Endothelial cell of umbilical vein (primary cell): ENCODE data around the gene MARK3. TPM values are rescaled to one million over a fixed set of nuclear protein-coding genes. Genes with fewer than 3 reads are reported as not detected.

Experiments
- BruUV-seq: library from RNA; stranded (reverse); fragments of 400-500 nt; replicated peaks from 2 replicates; lab custom pipeline; 2021; lab: Mats Ljungman, UMichigan
- CTCF ChIA-PET: fragments of 300-600, 350-600 bp; sonication (Branson Sonifier 250); formaldehyde crosslinking; loops from one replicate; lab custom pipeline; 2021; ENCODE audit warnings: antibody characterized with exemption, inconsistent platforms; lab: Charles Lee
- POLR2A ChIA-PET: fragments of 300-600, 350-600 bp; sonication (Branson Sonifier 250); formaldehyde crosslinking; loops from one replicate; lab custom pipeline; 2021; ENCODE audit warnings: antibody characterized with exemption, inconsistent platforms; lab: Charles Lee
- DNase-seq: peaks from one replicate; pipeline ENCODE4 v3.0.0-alpha.2; 2011; ENCODE audit warnings: low read depth, low spot score
- FAIRE-seq: peaks from 2 replicates; lab custom pipeline; 2011; peaks lifted over from hg19 to GRCh38; lab: Jason Lieb, UNC
- H2AFZ ChIP-seq: 2 replicates; pipeline ENCODE4 v1.6.0; 2012; ENCODE audit warnings: low read depth, low read length, control low read depth, inconsistent platforms
- H3K27ac ChIP-seq: 2 replicates; pipeline ENCODE4 v1.5.1; 2011; ENCODE audit warnings: low read depth, mild to moderate bottlenecking, control low read depth, low read length, moderate library complexity; ENCODE audit not compliant: insufficient read depth
- H3K27me3 ChIP-seq, 2 experiments: 2 replicates each; pipeline versions ENCODE4 v1.6.0 to v1.6.1; 2011; ENCODE audit warnings: low read length in 2 of 2, mixed read lengths in 1 of 2; ENCODE audit not compliant: control insufficient read depth in 2 of 2, insufficient read depth in 2 of 2
- H3K36me3 ChIP-seq, 2 experiments: 2 replicates in 1 of 2; 3 replicates in 1 of 2; pipeline ENCODE4 v1.5.1; 2011; ENCODE audit warnings: low read length in 2 of 2, mild to moderate bottlenecking in 1 of 2, moderate library complexity in 1 of 2; ENCODE audit not compliant: control insufficient read depth in 2 of 2, insufficient read depth in 2 of 2; ENCODE audit errors: extremely low read depth in 1 of 2
- H3K4me1 ChIP-seq: 3 replicates; pipeline ENCODE4 v1.5.1; 2011; ENCODE audit warnings: mild to moderate bottlenecking, low read length; ENCODE audit not compliant: control insufficient read depth, insufficient read depth; ENCODE audit errors: extremely low read depth
- H3K4me2 ChIP-seq: 2 replicates; pipeline ENCODE4 v1.6.1; 2011; ENCODE audit warnings: low read length, control low read depth, mixed read lengths; ENCODE audit not compliant: insufficient read depth
- H3K4me3 ChIP-seq, 3 experiments: fragments of 200-600 bp in 1 of 3; sonication (generic), shearing (Covaris generic) in 1 of 3; replicated peaks in 1 of 3; 2 replicates each; pipeline ENCODE4 v1.5.1; 2011 to 2016; ENCODE audit warnings: control low read depth in 3 of 3, low read length in 3 of 3, mild to moderate bottlenecking in 2 of 3, inconsistent platforms in 1 of 3, low read depth in 1 of 3, moderate library complexity in 1 of 3; ENCODE audit not compliant: insufficient read depth in 1 of 3
- H3K79me2 ChIP-seq: 2 replicates; pipeline ENCODE4 v1.6.0; 2012; ENCODE audit warnings: low read length, inconsistent platforms; ENCODE audit not compliant: control insufficient read depth, insufficient read depth
- H3K9ac ChIP-seq: replicated peaks from 2 replicates; pipeline ENCODE3; 2011; ENCODE audit warnings: low read length, control low read depth; ENCODE audit not compliant: insufficient read depth; ENCODE audit errors: extremely low read depth
- H3K9me1 ChIP-seq: replicated peaks from 3 replicates; pipeline ENCODE4 v1.6.0; 2011; ENCODE audit warnings: mild to moderate bottlenecking, low read length; ENCODE audit not compliant: control insufficient read depth, insufficient read depth; ENCODE audit errors: extremely low read depth
- H3K9me3 ChIP-seq: replicated peaks from 2 replicates; pipeline ENCODE4 v1.5.1; 2012; ENCODE audit warnings: low read length, inconsistent platforms; ENCODE audit not compliant: control insufficient read depth, insufficient read depth
- H4K20me1 ChIP-seq: replicated peaks from 2 replicates; pipeline ENCODE3; 2011; ENCODE audit warnings: mild to moderate bottlenecking, low read length; ENCODE audit not compliant: control insufficient read depth, insufficient read depth; ENCODE audit errors: extremely low read depth
- EZH2 ChIP-seq: IDR thresholded peaks from 2 replicates; pipeline ENCODE4 v1.6.1; 2012; ENCODE audit warnings: borderline replicate concordance, low read depth, mild to moderate bottlenecking, moderate library complexity, low read length, inconsistent platforms; ENCODE audit not compliant: severe bottlenecking
- FOS ChIP-seq: IDR thresholded peaks from 2 replicates; pipeline ENCODE4 v1.6.1; 2011; ENCODE audit warnings: mild to moderate bottlenecking, low read length, moderate library complexity, borderline replicate concordance; ENCODE audit not compliant: insufficient read depth
- GATA2 ChIP-seq: IDR thresholded peaks from 2 replicates; pipeline ENCODE4 v1.7.0; 2011; ENCODE audit warnings: low read depth, mild to moderate bottlenecking, moderate library complexity, mixed read lengths, low read length; ENCODE audit not compliant: insufficient read length, insufficient read depth
- JUN ChIP-seq: IDR thresholded peaks from 2 replicates; pipeline ENCODE4 v1.6.1; 2011; ENCODE audit warnings: borderline replicate concordance, low read depth; ENCODE audit not compliant: insufficient read length, insufficient read depth
- MAX ChIP-seq: IDR thresholded peaks from 2 replicates; pipeline ENCODE4 v1.6.1; 2011; ENCODE audit not compliant: insufficient read depth, insufficient read length
- MYC ChIP-seq: IDR thresholded peaks from one replicate; pipeline ENCODE4 v1.6.1; 2011; ENCODE audit warnings: mild to moderate bottlenecking, low read depth, low read length
- POLR2A ChIP-seq: IDR thresholded peaks from 2 replicates; pipeline ENCODE4 v1.6.1; 2012; ENCODE audit warnings: low read depth, mild to moderate bottlenecking, control low read depth, low read length
- POLR2AphosphoS5 ChIP-seq: IDR thresholded peaks from 2 replicates; pipeline ENCODE4 v1.6.1; 2012; ENCODE audit warnings: low read depth, mild to moderate bottlenecking, control low read depth, low read length, moderate library complexity; ENCODE audit not compliant: insufficient read depth
- dilution Hi-C: fragments of 300-500 bp; cut with MboI; formaldehyde crosslinking; loops from one replicate; pipeline ENCODE4 v1.15.0; 2019; ENCODE audit warnings: low sequenced_read_pairs; ENCODE audit not compliant: extremely low pct_ligation_motif_present
- intact Hi-C: fragments of 100-400 bp; cut with micrococcal nuclease; formaldehyde crosslinking; loops from one replicate; pipeline ENCODE4 v1.10.0; 2022
- polyA plus RNA-seq, 4 experiments: library from polyadenylated mRNA; depleted of rRNA in 3 of 4; stranded (reverse) in 3 of 4; unstranded in 1 of 4; fragments of >200 nt; gene quantifications; 2 replicates each; pipeline versions ENCODE4 v1.2.1 to v1.2.3, GENCODE V29; 2011 to 2012; ENCODE audit warnings: missing spikeins in 1 of 4
- total RNA-seq: library from RNA; stranded (reverse); gene quantifications from 2 replicates; pipeline ENCODE4 v1.2.3, GENCODE V29; 2021
- TF ChIP-seq, protein P1 (sequence below), 2 donors: IDR thresholded peaks; 1 replicate in 1 of 2; 2 replicates in 1 of 2; pipeline ENCODE4 v1.5.1; 2011; ENCODE audit warnings: low read length in 2 of 2, mild to moderate bottlenecking in 2 of 2, moderate library complexity in 2 of 2, control low read depth in 1 of 2, inconsistent platforms in 1 of 2, low read depth in 1 of 2; ENCODE audit not compliant: insufficient read depth in 1 of 2; ENCODE audit errors: extremely low read depth in 1 of 2

The MARK3 gene
- total and polyA plus RNA-seq, 2 donors (not counting 3 experiments of a cell fraction or from before 2014, with no cell fraction given): 46.6 to 96.1 TPM

DNA sequence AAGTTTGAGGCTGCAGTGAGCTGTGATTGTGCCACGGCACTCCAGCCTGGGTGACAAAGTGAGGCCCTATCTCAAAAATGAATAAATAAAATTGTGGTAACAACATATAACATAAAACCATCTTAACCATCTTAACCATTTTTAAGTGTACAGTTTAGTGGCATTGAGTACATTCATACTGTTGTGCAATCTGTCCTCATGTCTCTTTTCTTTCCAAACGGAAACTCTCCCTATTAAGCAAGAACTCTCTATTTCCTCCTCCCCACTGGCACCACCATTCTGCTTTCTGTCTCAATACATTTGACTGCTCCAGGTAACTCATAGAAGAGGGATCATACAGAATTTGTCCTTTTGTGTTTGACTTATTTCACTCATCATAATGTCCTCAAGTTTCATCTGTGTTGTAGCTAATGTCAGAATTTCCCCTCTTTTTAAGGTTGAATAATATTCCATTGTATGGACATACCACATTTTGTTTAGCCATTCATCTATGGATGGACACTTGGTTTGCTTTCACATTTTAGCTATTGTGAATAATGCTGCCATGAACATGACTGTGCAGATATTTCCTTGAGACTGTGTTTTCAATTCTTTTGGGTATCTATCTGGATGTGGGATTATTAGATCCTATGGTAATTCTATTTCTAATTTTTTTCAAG is 4.4 kb upstream of the MARK3 start:
- ChIA-PET POLR2A (interaction anchor here (1.4 kb wide), 1 partner anchor 47 kb away, joined by 4 read pairs; the partner anchor contains the start of gene EIF5), CTCF (interaction anchor here (1.0 to 2.0 kb wide), 2 partner anchors 10 to 12 kb away, joined by 3 to 10 read pairs; no protein-coding TSS in a partner anchor)
- Histone ChIP-seq H3K4me1 (peaks cover 8% of the 10 kb centered on the region), H3K27me3 (peaks cover 0 to 5% of the 10 kb centered on the region in 2 experiments), H3K4me3 (no peak overlapping the region), H3K9ac (no peak overlapping the region), H3K9me3 (no peaks in the 10 kb centered on the region), H3K4me2 (no peak overlapping the region), H4K20me1 (no peaks in the 10 kb centered on the region), H2AFZ (no peak overlapping the region), H3K27ac (no peak overlapping the region), H3K9me1 (no peaks in the 10 kb centered on the region), H3K79me2 (peaks cover 6% of the 10 kb centered on the region), H3K36me3 (no peaks in the 10 kb centered on the region)
- intact Hi-C loops (loop anchor here (10.0 kb wide), 1 partner anchor 256 kb away; the partner anchor contains the start of gene TNFAIP2), dilution Hi-C loops (no loop called here)
- no peak for FAIRE-seq
- BruUV-seq: no TSS peak
- TF ChIP-seq JUN (no peak), GATA2 (no peak), POLR2A (no peak), MAX (no peak), EZH2 (no peak), POLR2AphosphoS5 (no peak), FOS (no peak), MYC (no peak)
- TF ChIP-seq, protein P1, sequence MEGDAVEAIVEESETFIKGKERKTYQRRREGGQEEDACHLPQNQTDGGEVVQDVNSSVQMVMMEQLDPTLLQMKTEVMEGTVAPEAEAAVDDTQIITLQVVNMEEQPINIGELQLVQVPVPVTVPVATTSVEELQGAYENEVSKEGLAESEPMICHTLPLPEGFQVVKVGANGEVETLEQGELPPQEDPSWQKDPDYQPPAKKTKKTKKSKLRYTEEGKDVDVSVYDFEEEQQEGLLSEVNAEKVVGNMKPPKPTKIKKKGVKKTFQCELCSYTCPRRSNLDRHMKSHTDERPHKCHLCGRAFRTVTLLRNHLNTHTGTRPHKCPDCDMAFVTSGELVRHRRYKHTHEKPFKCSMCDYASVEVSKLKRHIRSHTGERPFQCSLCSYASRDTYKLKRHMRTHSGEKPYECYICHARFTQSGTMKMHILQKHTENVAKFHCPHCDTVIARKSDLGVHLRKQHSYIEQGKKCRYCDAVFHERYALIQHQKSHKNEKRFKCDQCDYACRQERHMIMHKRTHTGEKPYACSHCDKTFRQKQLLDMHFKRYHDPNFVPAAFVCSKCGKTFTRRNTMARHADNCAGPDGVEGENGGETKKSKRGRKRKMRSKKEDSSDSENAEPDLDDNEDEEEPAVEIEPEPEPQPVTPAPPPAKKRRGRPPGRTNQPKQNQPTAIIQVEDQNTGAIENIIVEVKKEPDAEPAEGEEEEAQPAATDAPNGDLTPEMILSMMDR (IDR thresholded peaks at IDR 0.05; ENCODE audit: extremely low read depth in 1 of 2, insufficient read depth in 1 of 2, low read depth in 1 of 2, low read length in 2 of 2): no peak
- DNase-seq: no peak
